Ishikawa (cell line): ENCODE data around the gene TUBB3.

Experiments used
- EGR1 ChIP-seq: IDR thresholded peaks from 2 replicates; pipeline ENCODE4 v1.6.1; 2012
- RAD21 ChIP-seq: IDR thresholded peaks from 2 replicates; pipeline ENCODE4 v1.6.1; 2012; ENCODE audit warnings: low read depth
- REST ChIP-seq: IDR thresholded peaks from 2 replicates; pipeline ENCODE4 v1.6.1; 2012; ENCODE audit warnings: low read depth, mild to moderate bottlenecking

GRCh38 chr16:89912143-89912542 is 11.0 kb upstream of the TUBB3 start:
- no peak for TF ChIP-seq EGR1
- no peak for TF ChIP-seq REST
- TF ChIP-seq RAD21: no peak
